ENCODE measurements around the gene IPO7.

Gene IPO7

GRCh38 chr11:9386086-9386485 is 1.6 kb downstream of the IPO7 start:
- TF ChIP-seq GABPA (IDR thresholded peaks at IDR 0.05; ENCODE audit: low read depth) (no peak), POLR2AphosphoS5 (IDR thresholded peaks at IDR 0.05; ENCODE audit: low read depth) (no peak), CTCF (IDR thresholded peaks at IDR 0.05; ENCODE audit: insufficient read depth, low read length) (no peak), SPI1 (IDR thresholded peaks at IDR 0.05; ENCODE audit: borderline replicate concordance, low read depth) (no peak)
- TF ChIP-seq, protein P1, sequence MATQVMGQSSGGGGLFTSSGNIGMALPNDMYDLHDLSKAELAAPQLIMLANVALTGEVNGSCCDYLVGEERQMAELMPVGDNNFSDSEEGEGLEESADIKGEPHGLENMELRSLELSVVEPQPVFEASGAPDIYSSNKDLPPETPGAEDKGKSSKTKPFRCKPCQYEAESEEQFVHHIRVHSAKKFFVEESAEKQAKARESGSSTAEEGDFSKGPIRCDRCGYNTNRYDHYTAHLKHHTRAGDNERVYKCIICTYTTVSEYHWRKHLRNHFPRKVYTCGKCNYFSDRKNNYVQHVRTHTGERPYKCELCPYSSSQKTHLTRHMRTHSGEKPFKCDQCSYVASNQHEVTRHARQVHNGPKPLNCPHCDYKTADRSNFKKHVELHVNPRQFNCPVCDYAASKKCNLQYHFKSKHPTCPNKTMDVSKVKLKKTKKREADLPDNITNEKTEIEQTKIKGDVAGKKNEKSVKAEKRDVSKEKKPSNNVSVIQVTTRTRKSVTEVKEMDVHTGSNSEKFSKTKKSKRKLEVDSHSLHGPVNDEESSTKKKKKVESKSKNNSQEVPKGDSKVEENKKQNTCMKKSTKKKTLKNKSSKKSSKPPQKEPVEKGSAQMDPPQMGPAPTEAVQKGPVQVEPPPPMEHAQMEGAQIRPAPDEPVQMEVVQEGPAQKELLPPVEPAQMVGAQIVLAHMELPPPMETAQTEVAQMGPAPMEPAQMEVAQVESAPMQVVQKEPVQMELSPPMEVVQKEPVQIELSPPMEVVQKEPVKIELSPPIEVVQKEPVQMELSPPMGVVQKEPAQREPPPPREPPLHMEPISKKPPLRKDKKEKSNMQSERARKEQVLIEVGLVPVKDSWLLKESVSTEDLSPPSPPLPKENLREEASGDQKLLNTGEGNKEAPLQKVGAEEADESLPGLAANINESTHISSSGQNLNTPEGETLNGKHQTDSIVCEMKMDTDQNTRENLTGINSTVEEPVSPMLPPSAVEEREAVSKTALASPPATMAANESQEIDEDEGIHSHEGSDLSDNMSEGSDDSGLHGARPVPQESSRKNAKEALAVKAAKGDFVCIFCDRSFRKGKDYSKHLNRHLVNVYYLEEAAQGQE (IDR thresholded peaks at IDR 0.05; ENCODE audit: insufficient replicate concordance, low read depth): no peak
- H3K27me3 ChIP-seq (ENCODE audit: insufficient read depth, poor library complexity, severe bottlenecking): no peaks in the 10 kb centered on the region
- DNase-seq (ENCODE audit: low read depth in 1 of 2, low spot score in 1 of 2): no peak
- H3K27ac ChIP-seq (replicated peaks): peak overlapping the region; percentile 95; the same call in 1 of the 2 replicates
- H3K4me3 ChIP-seq (replicated peaks; ENCODE audit: insufficient read depth, low read length): peak overlapping the region; percentile 96

DNA sequence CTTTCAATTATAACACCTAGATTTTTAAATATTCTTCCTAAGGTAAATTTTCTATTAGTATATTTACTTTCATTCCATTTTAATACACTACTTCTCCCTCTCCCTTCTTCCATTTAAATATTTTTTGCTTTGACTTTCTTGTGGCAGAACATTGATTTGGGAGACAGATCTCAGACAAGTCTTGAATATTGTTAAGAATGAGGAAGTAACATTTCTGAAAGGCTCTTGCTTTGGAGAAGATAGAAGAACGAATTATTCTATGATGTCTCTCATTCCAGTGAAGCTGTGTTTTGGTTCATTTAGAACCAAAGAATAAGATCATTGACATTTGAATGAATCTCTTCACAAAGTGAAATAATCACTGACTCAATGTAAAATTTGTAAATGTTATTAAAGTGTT is 2.4 kb downstream of the IPO7 start:
- DNase-seq (ENCODE audit: low read depth in 1 of 2, low spot score in 1 of 2): no peak
- Histone ChIP-seq H3K27ac (replicated peaks) (no peak overlapping the region), H3K4me3 (replicated peaks; ENCODE audit: insufficient read depth, low read length) (0 out of 2 replicates have a peak overlapping the region, but pooled peaks have one; percentile 96), H3K27me3 (ENCODE audit: insufficient read depth, poor library complexity, severe bottlenecking) (no peaks in the 10 kb centered on the region)
- TF ChIP-seq GABPA (IDR thresholded peaks at IDR 0.05; ENCODE audit: low read depth) (no peak), CTCF (IDR thresholded peaks at IDR 0.05; ENCODE audit: insufficient read depth, low read length) (no peak), SPI1 (IDR thresholded peaks at IDR 0.05; ENCODE audit: borderline replicate concordance, low read depth) (no peak), POLR2AphosphoS5 (IDR thresholded peaks at IDR 0.05; ENCODE audit: low read depth) (no peak)
- TF ChIP-seq, protein P1 (IDR thresholded peaks at IDR 0.05; ENCODE audit: insufficient replicate concordance, low read depth): no peak

DNA sequence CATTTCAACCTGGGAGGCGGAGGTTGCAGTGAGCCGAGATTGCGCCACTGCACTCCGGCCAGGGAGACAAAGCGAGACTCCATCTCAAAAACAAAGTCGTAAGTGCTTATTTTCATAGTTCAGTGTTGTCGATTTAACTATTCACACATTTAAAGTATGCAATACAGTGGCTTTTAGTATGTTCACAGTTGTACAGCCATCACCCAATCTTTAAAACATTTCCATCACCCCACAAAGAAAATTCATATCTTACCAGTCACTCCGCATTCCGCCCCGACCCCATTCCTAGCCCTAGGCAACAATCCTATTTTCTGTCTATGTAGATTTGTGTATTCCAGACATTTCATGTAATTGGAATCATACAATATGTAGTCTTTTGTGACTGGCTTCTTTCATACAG is 11.9 kb downstream of the IPO7 start:
- TF ChIP-seq SPI1 (IDR thresholded peaks at IDR 0.05; ENCODE audit: borderline replicate concordance, low read depth) (no peak), GABPA (IDR thresholded peaks at IDR 0.05; ENCODE audit: low read depth) (no peak), CTCF (IDR thresholded peaks at IDR 0.05; ENCODE audit: insufficient read depth, low read length) (no peak), POLR2AphosphoS5 (IDR thresholded peaks at IDR 0.05; ENCODE audit: low read depth) (no peak)
- TF ChIP-seq, protein P1 (IDR thresholded peaks at IDR 0.05; ENCODE audit: insufficient replicate concordance, low read depth): no peak
- no peaks in the 10 kb centered on the region for H3K27me3 ChIP-seq (ENCODE audit: insufficient read depth, poor library complexity, severe bottlenecking)
- no peak overlapping the region for H3K27ac ChIP-seq (replicated peaks)
- no peak for DNase-seq (ENCODE audit: low read depth in 1 of 2, low spot score in 1 of 2)
- no peak overlapping the region for H3K4me3 ChIP-seq (replicated peaks; ENCODE audit: insufficient read depth, low read length)

Data from HL-60 (cell line).